Effector memory CD8-positive, alpha-beta T cell (primary cell): ENCODE measurements around the gene CTIF.
A peak's percentile ranks its signal among the peaks of the same experiment; 100 is the strongest.

Source experiments
- ATAC-seq: fragments of 150-1000 bp; cut with Tn5 transposase; replicated peaks from 2 replicates; pipeline ENCODE4 v1.10.0; 2021; ENCODE audit warnings: mild to moderate bottlenecking, moderate library complexity
- DNase-seq, 3 experiments: peaks; one replicate each; pipeline ENCODE4 v3.0.0; 2021
- H3K27ac Mint-ChIP-seq, 2 donors: one replicate each; pipeline ENCODE4 v1.8.0; 2022; ENCODE audit warnings: mild to moderate bottlenecking in 2 of 2, mixed read lengths in 2 of 2, moderate library complexity in 2 of 2
- H3K27me3 Mint-ChIP-seq, 2 donors: one replicate each; pipeline ENCODE4 v1.8.0; 2022; ENCODE audit warnings: mixed read lengths in 2 of 2
- H3K36me3 Mint-ChIP-seq: one replicate; pipeline ENCODE4 v1.8.0; 2022; ENCODE audit warnings: mild to moderate bottlenecking, moderate library complexity, mixed read lengths; ENCODE audit not compliant: insufficient read depth
- H3K4me1 Mint-ChIP-seq, 2 donors: one replicate each; pipeline ENCODE4 v1.8.0; 2022; ENCODE audit warnings: low read depth in 2 of 2, mixed read lengths in 2 of 2
- H3K4me3 Mint-ChIP-seq, 2 donors: one replicate each; pipeline ENCODE4 v1.8.0; 2022; ENCODE audit warnings: mild to moderate bottlenecking in 2 of 2, mixed read lengths in 2 of 2, moderate library complexity in 2 of 2
- H3K9me3 Mint-ChIP-seq, 2 donors: one replicate each; pipeline ENCODE4 v1.8.0; 2022; ENCODE audit warnings: mixed read lengths in 2 of 2

Gene CTIF

DNA sequence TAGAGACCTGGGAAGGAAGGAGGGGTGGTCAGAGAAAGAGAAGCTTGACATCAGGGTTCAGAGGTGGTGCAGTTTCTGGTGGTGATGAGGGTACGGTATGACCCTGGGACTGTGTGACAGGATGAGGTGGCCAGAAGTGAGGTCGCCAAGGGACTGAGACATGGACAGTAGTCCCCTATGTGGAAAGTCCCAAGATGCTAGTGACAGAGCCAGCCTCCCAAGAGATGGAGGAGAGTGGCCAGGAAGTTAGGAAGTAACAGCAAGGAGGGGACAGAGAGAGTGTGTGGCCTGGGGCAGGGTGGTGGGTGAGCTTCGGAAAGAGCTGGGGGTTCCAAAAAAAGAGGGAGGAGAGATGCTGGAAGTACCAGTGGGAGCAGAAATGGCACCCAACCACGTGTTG lies 345.9 kb downstream of the CTIF start:
- DNase-seq (no peak), ATAC-seq (no peak)
- Mint-ChIP-seq H3K27me3 (no peaks in the 10 kb centered on the region), H3K4me3 (no peak overlapping the region), H3K27ac (peak overlapping the region in 1 of 2 donors; percentile 15), H3K4me1 (peaks cover 16 to 18% of the 10 kb centered on the region in 2 donors), H3K9me3 (no peaks in the 10 kb centered on the region), H3K36me3 (no peaks in the 10 kb centered on the region)

DNA sequence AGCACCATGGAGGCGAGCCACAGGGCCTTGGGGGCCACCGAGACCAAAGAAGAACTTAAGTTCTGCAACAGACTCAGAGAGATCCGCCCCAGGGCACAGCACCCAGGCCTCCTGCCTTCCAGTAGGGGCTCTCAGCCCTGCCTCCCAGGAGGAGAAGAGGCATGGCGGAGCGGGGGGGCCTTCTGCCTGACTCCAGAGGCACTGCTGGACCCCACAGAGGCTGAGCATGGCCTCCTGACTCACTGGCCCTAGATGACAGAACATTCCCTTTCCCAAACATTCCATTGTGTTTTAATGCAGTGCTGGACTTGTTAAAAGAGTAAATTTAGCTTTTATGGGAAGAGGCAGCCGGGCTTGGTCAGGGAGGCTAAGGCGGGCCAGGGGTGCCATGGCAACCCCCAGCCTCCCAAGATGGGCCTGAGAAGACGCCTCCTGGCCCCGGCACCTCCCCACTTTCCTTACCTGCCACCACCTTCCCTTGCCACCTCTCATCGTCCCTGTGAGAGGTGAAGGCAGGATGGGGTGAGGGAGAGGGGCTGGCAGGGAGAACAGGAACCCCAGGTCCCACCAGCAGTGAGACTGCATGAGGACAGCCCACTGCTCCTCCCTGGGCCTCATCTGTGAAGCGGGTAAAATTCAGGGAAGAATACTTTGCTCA lies 346.6 kb downstream of the CTIF start:
- no peaks in the 10 kb centered on the region for H3K27me3 Mint-ChIP-seq
- H3K4me3 Mint-ChIP-seq, result no peak overlapping the region
- H3K27ac Mint-ChIP-seq, result peak overlapping the region in 1 of 2 donors; percentile 15
- ATAC-seq, result no peak
- H3K4me1 Mint-ChIP-seq, result peaks cover 11 to 12% of the 10 kb centered on the region in 2 donors
- no peak for DNase-seq
- peaks cover 3% of the 10 kb centered on the region for H3K36me3 Mint-ChIP-seq
- H3K9me3 Mint-ChIP-seq, result no peaks in the 10 kb centered on the region

DNA sequence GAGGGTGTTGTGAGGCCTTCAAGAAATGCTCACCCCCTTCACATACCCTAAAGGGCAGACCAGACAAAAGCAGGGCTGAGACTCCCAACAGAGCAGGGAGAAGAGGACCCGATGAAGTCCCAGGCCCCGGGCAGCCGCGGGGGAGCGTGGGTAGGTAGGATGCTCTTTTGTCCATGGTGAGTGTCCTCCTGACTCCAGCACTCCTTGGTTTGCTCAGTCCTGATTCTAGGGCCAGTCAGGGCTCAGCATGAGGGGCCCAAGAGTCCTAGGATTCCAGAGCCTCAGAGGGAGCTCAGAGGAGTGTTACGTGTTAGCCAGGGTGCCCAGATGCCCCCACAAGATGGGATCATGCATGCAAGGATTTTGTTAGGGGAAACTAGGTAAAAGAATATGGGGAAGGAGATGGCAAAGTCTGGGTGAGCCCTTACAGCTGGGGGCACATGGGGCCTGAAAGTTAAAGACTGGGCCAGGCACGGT lies 347.1 kb downstream of the CTIF start:
- Mint-ChIP-seq H3K27me3 (no peaks in the 10 kb centered on the region), H3K4me3 (no peak overlapping the region), H3K4me1 (peaks cover 7 to 8% of the 10 kb centered on the region in 2 donors), H3K9me3 (no peaks in the 10 kb centered on the region), H3K36me3 (peaks cover 3% of the 10 kb centered on the region), H3K27ac (peak overlapping the region in 1 of 2 donors; percentile 15)
- DNase-seq, result no peak
- ATAC-seq, result no peak

DNA sequence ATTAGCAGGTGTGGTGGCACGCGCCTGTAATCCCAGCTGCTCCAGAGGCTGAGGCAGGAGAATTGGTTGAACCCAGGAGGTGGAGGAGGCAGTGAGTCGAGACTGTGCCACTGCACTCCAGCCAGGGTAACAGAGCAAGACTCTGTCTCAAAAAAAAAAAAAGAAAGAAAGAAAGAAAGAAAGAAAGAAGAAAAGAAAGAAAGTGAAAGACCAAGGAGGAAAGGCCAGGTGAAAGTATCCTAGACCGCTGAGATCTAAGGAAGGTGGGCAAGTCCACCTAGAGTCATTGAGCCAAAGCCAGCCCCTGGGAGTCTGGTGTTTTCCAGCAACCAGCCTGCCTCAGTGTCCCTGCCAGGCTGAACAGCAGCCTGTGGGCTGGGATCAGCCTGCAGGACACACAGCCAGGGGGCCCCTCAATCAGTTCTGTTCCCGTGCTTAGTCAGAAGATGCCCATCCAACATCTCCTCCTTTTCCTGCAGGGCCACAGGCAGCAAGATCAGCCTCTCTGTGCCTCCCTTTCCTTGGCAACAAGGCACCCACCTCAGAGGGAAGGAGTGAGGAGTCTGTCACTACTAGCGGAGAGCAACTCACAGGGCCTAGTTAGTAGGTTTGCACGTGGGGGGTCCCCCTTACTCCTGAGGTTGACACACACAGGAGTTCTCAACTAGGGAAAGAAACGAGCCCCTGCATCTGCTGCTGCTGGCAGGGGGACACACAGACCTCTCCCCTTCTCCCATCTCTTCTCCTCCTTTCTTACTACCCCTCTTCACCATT lies 347.9 kb downstream of the CTIF start:
- Mint-ChIP-seq H3K36me3 (peaks cover 3% of the 10 kb centered on the region), H3K9me3 (no peaks in the 10 kb centered on the region), H3K4me1 (peaks cover 7 to 8% of the 10 kb centered on the region in 2 donors), H3K27ac (no peak overlapping the region), H3K27me3 (no peaks in the 10 kb centered on the region), H3K4me3 (no peak overlapping the region)
- ATAC-seq (no peak), DNase-seq (no peak)

DNA sequence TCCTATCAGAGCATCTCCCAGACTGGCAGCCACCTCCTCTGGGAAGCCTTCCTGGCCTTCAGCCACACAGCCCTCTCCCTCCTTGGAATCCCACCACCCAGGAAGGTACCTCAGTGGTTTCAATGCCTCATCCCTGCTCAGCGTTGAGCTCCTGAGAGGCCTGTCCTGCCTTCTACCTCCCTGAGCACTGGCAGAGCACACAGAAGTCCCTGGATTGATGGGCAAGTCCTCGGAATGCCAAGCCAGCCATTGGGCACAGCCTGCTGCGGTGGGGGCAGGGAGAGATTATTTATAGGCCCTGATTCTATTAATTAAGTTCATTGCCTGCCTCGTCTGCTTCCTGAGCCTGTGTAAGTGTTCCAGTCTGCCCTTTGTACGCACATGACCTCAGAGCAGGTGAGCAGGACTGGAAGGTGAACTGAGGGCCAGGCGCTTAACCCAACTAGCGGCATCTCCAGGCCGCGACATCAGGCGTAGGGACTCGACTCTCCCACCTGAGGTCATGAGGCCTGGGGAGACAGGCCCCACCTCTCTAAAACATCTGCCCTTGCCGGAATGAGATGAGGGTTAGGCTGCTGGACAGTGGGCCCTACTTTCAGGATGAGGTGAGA lies 348.6 kb downstream of the CTIF start:
- Mint-ChIP-seq H3K9me3 (no peaks in the 10 kb centered on the region), H3K4me3 (no peak overlapping the region), H3K36me3 (peaks cover 3% of the 10 kb centered on the region), H3K27me3 (no peaks in the 10 kb centered on the region), H3K4me1 (peaks cover 6 to 8% of the 10 kb centered on the region in 2 donors), H3K27ac (peak overlapping the region in 1 of 2 donors; percentile 59)
- no peak for DNase-seq
- no peak for ATAC-seq

DNA sequence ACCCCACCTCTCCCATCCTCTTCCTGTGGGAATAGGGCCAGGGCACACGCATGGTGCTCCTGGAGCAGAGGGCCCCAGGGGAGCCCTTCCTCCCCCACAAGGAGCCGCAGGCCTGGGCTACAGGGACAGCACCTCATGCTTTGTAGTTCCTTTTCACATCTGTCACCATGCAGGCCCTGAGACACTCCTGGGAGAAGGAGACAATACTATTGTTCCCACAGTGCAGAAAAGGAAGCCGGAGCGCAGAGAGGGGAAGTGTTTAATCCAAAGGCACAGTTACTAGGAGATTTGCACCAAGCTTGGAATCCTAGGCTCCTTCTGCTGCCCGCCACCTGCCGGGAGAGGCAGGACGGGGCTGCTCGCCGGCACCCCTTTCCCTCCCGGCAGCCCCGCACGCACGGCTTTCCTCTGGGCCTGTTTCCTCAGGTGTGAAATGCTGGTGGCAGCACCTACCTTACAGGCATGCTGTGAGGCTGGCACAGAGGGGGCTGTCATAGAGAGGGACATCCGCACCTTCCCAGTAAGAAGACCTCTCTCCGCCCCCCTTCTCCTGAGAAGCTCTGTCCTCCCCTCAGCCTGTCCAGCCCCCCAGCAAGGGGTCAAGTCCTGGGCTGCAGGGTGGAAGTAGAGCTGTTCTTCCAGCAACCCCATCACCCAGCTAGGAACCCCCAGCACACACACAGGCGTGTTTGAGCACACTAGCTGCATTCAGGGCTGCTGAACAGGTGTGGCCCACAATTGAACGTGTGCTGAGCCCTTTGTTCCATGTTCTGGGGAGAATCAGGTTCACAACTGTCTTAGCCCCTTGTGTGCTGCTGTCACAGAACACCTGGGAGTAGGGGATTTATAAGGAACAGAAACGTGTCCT lies 349.3 kb downstream of the CTIF start:
- Mint-ChIP-seq H3K27me3 (no peaks in the 10 kb centered on the region), H3K9me3 (no peaks in the 10 kb centered on the region), H3K36me3 (peaks cover 3% of the 10 kb centered on the region), H3K27ac (peak overlapping the region in 1 of 2 donors; percentile 59), H3K4me1 (peaks cover 0 to 6% of the 10 kb centered on the region in 2 donors), H3K4me3 (peak overlapping the region in 1 of 2 donors; percentile 18)
- ATAC-seq (no peak), DNase-seq (no peak)

DNA sequence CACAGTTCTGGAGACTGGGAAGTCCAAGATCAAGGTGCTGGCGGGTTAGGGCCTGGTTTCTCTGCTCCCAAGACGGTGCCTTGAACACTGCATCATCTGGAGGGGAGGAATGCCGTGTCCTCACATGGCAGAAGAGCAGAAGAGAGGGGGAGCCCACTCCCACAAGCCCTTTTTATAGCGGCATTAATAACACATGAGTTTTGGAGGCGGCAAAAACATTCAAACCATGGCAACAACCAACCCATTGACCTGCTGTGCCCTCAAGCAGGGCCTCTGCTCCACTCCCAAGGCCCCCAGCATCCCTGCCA lies 349.9 kb downstream of the CTIF start:
- H3K27me3 Mint-ChIP-seq, result no peaks in the 10 kb centered on the region
- H3K4me1 Mint-ChIP-seq, result peaks cover 0 to 6% of the 10 kb centered on the region in 2 donors
- peaks cover 3% of the 10 kb centered on the region for H3K36me3 Mint-ChIP-seq
- H3K9me3 Mint-ChIP-seq, result no peaks in the 10 kb centered on the region
- DNase-seq (no peak), ATAC-seq (no peak)
- H3K4me3 Mint-ChIP-seq, result peak overlapping the region in 1 of 2 donors; percentile 18
- H3K27ac Mint-ChIP-seq, result no peak overlapping the region

DNA sequence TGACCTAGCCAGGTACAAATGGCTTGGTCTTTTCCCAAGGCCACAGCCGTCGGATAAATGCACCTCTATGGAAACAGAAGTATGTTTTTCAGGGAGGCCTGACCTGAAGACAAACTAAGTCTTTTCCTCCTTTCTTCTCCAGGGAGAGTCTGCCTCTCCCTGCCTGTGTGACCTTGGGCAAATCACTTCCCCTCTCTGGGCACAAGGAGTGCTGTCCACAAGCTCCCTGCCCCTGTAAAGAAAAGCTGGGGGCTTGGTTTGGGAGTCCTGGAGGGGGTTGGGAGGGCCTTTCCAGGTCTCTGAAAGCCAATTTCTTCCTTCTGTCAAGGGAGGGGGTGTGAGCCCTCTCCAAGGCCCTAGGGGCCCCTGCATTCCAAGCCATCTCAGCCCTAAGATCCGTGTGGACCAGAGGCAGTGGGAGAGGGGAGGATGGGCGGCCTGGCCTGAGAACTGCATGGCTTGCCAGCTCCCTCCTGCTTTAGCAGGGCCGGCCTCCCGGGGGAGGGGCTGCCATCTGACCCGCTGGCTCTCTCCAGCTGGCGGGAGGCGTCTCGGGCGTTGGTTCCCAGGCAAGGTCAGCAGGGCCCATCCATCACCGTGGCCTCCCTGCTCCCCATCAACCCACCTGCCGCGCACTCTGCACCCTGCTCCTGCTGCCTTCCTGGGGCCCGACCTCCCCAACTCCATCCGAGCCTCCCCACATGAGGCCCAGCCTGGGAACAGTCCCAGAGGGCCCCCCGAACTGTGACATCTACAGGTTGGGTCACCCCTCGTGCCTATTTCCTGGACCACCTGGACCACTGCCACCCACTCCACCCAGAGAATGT lies 350.5 kb downstream of the CTIF start:
- DNase-seq (no peak), ATAC-seq (no peak)
- Mint-ChIP-seq H3K27me3 (no peaks in the 10 kb centered on the region), H3K9me3 (no peaks in the 10 kb centered on the region), H3K4me3 (no peak overlapping the region), H3K27ac (peak overlapping the region in 1 of 2 donors; percentile 59), H3K4me1 (peaks cover 0 to 6% of the 10 kb centered on the region in 2 donors), H3K36me3 (peaks cover 3% of the 10 kb centered on the region)

DNA sequence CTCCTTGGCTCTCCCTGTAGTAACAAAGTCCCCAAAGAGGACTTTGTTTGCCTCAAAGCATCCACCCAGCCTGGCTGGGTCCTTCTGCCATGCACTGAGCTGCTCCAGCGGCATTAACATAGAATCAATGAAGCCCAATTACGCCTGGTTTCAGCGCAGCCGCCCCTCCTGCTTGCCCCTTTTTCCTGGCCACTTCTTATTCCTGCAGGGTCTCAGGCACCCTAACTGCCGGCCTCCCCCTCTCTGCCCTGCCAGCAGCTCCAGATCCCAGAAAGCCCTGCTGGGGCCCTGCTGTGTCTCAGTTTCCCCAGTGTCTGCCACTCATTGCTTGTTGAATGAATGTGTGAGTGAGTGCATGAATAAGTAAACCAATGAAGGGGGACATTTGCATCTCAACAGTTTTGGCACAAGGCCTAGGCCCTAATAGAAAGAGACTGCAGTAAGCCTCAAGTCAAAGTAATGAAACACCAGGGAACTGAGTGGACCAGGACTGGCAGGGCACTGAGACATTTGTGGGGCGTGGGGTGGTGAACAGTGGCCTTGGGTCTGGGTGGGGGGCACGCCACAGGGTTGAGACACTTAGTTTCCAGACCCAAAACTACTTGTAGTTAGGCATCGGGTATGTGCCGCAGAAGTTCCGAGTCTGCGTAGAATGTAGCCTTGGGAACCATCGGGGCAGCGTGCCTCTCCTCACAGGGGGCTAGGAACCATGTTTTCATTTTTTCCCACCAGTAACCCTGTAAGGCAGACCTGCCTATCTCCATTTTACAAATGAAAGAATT lies 351.3 kb downstream of the CTIF start:
- no peak for ATAC-seq
- no peak overlapping the region for H3K4me3 Mint-ChIP-seq
- H3K9me3 Mint-ChIP-seq, result no peaks in the 10 kb centered on the region
- no peaks in the 10 kb centered on the region for H3K27me3 Mint-ChIP-seq
- peaks cover 5% of the 10 kb centered on the region for H3K36me3 Mint-ChIP-seq
- peaks cover 0 to 10% of the 10 kb centered on the region in 2 donors for H3K4me1 Mint-ChIP-seq
- no peak for DNase-seq
- H3K27ac Mint-ChIP-seq, result peak overlapping the region in 1 of 2 donors; percentile 59

DNA sequence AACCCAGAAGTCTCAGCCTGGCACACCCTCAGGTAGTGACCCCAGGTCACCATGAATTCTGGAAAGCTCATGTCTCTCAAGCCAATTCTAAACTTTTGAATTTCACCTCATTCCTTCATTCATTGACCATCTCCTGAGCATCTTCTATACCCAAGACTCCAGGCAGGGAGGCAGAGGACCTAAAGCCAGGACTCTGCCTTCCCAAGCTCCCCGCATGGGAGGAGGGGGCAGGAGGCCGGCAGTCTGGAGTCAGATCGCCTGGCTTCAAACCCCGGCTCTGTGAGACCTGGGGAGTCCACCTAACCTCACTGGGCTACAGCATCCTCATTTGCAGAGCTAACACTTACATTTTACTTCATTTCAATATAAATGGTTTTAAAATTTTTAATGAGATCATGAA lies 352.9 kb downstream of the CTIF start:
- H3K4me1 Mint-ChIP-seq, result peaks cover 6 to 14% of the 10 kb centered on the region in 2 donors
- H3K4me3 Mint-ChIP-seq, result no peak overlapping the region
- ATAC-seq, result no peak
- no peaks in the 10 kb centered on the region for H3K9me3 Mint-ChIP-seq
- peaks cover 5% of the 10 kb centered on the region for H3K36me3 Mint-ChIP-seq
- DNase-seq, result no peak
- no peaks in the 10 kb centered on the region for H3K27me3 Mint-ChIP-seq
- H3K27ac Mint-ChIP-seq, result peak overlapping the region in 1 of 2 donors; percentile 53

DNA sequence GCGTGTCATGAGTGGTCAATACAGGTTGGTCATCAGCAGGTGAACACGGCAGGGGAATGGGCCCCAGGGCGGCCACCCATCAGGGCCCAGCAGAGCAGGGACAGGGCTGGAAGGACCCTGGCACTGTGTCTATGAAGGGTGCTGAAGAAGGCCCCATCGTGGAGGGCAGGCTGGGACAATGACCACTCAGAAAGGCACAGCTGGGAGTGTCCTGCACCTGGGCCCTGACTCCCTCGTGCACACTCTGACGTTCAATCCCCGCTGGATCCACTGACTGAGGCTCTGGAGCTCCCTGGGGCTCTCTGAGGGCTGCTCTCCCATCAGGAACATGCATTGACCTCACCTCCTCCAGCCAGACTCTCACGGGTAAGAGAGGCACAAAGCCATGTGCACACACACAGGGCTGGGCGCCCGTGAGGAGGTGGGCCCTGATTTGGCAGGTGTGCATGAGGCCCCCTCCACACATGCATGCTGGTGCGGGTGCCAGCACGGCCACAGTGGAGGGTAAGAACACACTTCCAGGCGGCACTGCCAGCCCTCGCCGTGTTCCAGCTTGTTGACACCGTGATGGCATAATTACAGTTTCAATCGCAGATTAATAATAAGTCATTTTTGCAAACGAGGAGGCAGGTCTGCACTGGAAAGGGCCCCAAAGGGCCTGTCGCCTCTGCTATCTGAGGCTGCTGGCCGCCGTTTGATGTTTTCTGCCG lies 353.5 kb downstream of the CTIF start:
- no peak for ATAC-seq

More for the DNA sequence above, 353.5 kb downstream of the CTIF start:
- peaks cover 5% of the 10 kb centered on the region for H3K36me3 Mint-ChIP-seq
- peaks cover 9 to 15% of the 10 kb centered on the region in 2 donors for H3K4me1 Mint-ChIP-seq
- peak overlapping the region in 1 of 2 donors; percentile 53 for H3K27ac Mint-ChIP-seq
- no peaks in the 10 kb centered on the region for H3K27me3 Mint-ChIP-seq
- H3K9me3 Mint-ChIP-seq, result no peaks in the 10 kb centered on the region
- no peak overlapping the region for H3K4me3 Mint-ChIP-seq
- no peak for DNase-seq
